Breast epithelium (tissue), 4 donors: ENCODE measurements around the gene ZNF341. TPM values are rescaled to one million over a fixed set of nuclear protein-coding genes. Genes with fewer than 3 reads are reported as not detected.

Experiments used
- DNase-seq, 2 donors: peaks; one replicate each; pipeline ENCODE4 v3.0.0-alpha.2; 2019; ENCODE audit warnings: low spot score in 2 of 2
- H3K27ac ChIP-seq, 2 donors: fragments of 200-600 bp; sonication (generic) in 1 of 2; one replicate each; pipeline ENCODE4 v1.5.1; 2016 to 2019; ENCODE audit warnings: mild to moderate bottlenecking in 1 of 2
- H3K27me3 ChIP-seq, 2 donors: fragments of 200-600 bp; sonication (generic) in 1 of 2; one replicate each; pipeline versions ENCODE4 v1.5.1 to v1.6.0; 2017 to 2019; ENCODE audit warnings: control low read depth in 1 of 2, mild to moderate bottlenecking in 1 of 2
- H3K36me3 ChIP-seq: fragments of 200-600 bp; one replicate; pipeline ENCODE4 v1.5.1; 2019
- H3K4me1 ChIP-seq, 2 donors: fragments of 200-600 bp; sonication (generic); one replicate each; pipeline ENCODE4 v1.5.1; 2016 to 2019; ENCODE audit warnings: control low read depth in 1 of 2
- H3K4me3 ChIP-seq, 3 donors: fragments of 200-600 bp; sonication (generic); 1 replicate in 2 of 3; 2 replicates in 1 of 3; pipeline ENCODE4 v1.5.1; 2016 to 2019; ENCODE audit warnings: mild to moderate bottlenecking in 3 of 3, moderate library complexity in 2 of 3
- H3K9me3 ChIP-seq, 2 donors: fragments of 200-600 bp; sonication (generic) in 1 of 2; one replicate each; pipeline ENCODE4 v1.5.1; 2016 to 2019; ENCODE audit warnings: control low read depth in 1 of 2
- CTCF ChIP-seq, 3 donors: fragments of 450-650 bp; IDR thresholded peaks; one replicate each; pipeline ENCODE4 v1.5.1; 2016 to 2017; ENCODE audit warnings: antibody characterized with exemption in 3 of 3, mild to moderate bottlenecking in 3 of 3, moderate library complexity in 3 of 3
- POLR2A ChIP-seq: fragments of 450-650 bp; IDR thresholded peaks from one replicate; pipeline ENCODE4 v1.6.1; 2016; ENCODE audit warnings: antibody characterized with exemption, mild to moderate bottlenecking, moderate library complexity
- POLR2AphosphoS5 ChIP-seq, 3 donors: sonication (generic); formaldehyde crosslinking; IDR thresholded peaks; one replicate each; pipeline ENCODE4 v1.6.1; 2017; ENCODE audit warnings: antibody characterized with exemption in 3 of 3
- intact Hi-C: fragments of 100-400 bp; cut with DNase I; formaldehyde crosslinking; loops from one replicate; pipeline ENCODE4 v1.15.1; 2023; ENCODE audit warnings: low total_unique reads
- total RNA-seq, 3 donors: library from RNA; depleted of rRNA; stranded (reverse); fragments of >200 nt; gene quantifications; one replicate each; pipeline ENCODE4 v1.1.0, GENCODE V29; 2016

Gene ZNF341
- total RNA-seq, 3 donors from 2014 or later: 1.8 to 3.3 (median 2.5) TPM

GRCh38 chr20:33703498-33704137, 28.2 kb upstream of the ZNF341 start:
- DNase-seq: no peak
- Histone ChIP-seq H3K27me3 (no peaks in the 10 kb centered on the region), H3K4me1 (no peaks in the 10 kb centered on the region), H3K36me3 (no peaks in the 10 kb centered on the region), H3K27ac (no peak overlapping the region), H3K4me3 (no peak overlapping the region), H3K9me3 (no peaks in the 10 kb centered on the region)
- intact Hi-C loops: no loop called here
- TF ChIP-seq POLR2AphosphoS5 (IDR thresholded peaks at IDR 0.05) (no peak), POLR2A (no peak), CTCF (IDR thresholded peaks at IDR 0.05) (no peak)

GRCh38 chr20:33704197-33704924, 27.4 kb upstream of the ZNF341 start:
- H3K4me1 ChIP-seq: no peaks in the 10 kb centered on the region
- H3K9me3 ChIP-seq: no peaks in the 10 kb centered on the region
- DNase-seq: no peak
- no peak overlapping the region for H3K27ac ChIP-seq
- intact Hi-C loops: no loop called here
- H3K36me3 ChIP-seq: no peaks in the 10 kb centered on the region
- TF ChIP-seq CTCF (IDR thresholded peaks at IDR 0.05) (no peak), POLR2A (no peak), POLR2AphosphoS5 (IDR thresholded peaks at IDR 0.05) (no peak)
- H3K27me3 ChIP-seq: no peaks in the 10 kb centered on the region
- no peak overlapping the region for H3K4me3 ChIP-seq

GRCh38 chr20:33707668-33708067, 24.1 kb upstream of the ZNF341 start:
- H3K27ac ChIP-seq: no peak overlapping the region
- H3K36me3 ChIP-seq: no peaks in the 10 kb centered on the region
- TF ChIP-seq POLR2AphosphoS5 (IDR thresholded peaks at IDR 0.05) (no peak), POLR2A (no peak), CTCF (IDR thresholded peaks at IDR 0.05) (no peak)

GRCh38 chr20:33709398-33709797, 22.4 kb upstream of the ZNF341 start:
- H3K4me3 ChIP-seq: no peak overlapping the region
- intact Hi-C loops: no loop called here
- H3K36me3 ChIP-seq: no peaks in the 10 kb centered on the region
- DNase-seq: no peak
- TF ChIP-seq POLR2AphosphoS5 (IDR thresholded peaks at IDR 0.05) (no peak), POLR2A (no peak), CTCF (IDR thresholded peaks at IDR 0.05) (no peak)
- no peak overlapping the region for H3K27ac ChIP-seq
- no peaks in the 10 kb centered on the region for H3K4me1 ChIP-seq
- no peaks in the 10 kb centered on the region for H3K27me3 ChIP-seq
- no peaks in the 10 kb centered on the region for H3K9me3 ChIP-seq

More at GRCh38 chr20:33707668-33708067, 24.1 kb upstream of the ZNF341 start:
- intact Hi-C loops: no loop called here
- no peak overlapping the region for H3K4me3 ChIP-seq
- H3K27me3 ChIP-seq: no peaks in the 10 kb centered on the region
- H3K9me3 ChIP-seq: no peaks in the 10 kb centered on the region
- no peaks in the 10 kb centered on the region for H3K4me1 ChIP-seq
- DNase-seq: no peak

GRCh38 chr20:33709905-33710541, 21.8 kb upstream of the ZNF341 start:
- H3K27ac ChIP-seq: no peak overlapping the region
- TF ChIP-seq POLR2AphosphoS5 (IDR thresholded peaks at IDR 0.05): no peak
- TF ChIP-seq CTCF (IDR thresholded peaks at IDR 0.05): no peak
- TF ChIP-seq POLR2A: no peak
- H3K9me3 ChIP-seq: no peaks in the 10 kb centered on the region
- no peaks in the 10 kb centered on the region for H3K4me1 ChIP-seq
- no peaks in the 10 kb centered on the region for H3K27me3 ChIP-seq
- H3K4me3 ChIP-seq: no peak overlapping the region
- intact Hi-C loops: no loop called here
- no peak for DNase-seq
- no peaks in the 10 kb centered on the region for H3K36me3 ChIP-seq
